Neural progenitor cell (in vitro differentiated cells): ENCODE measurements around the gene IQSEC1. TPM values are rescaled to one million over a fixed set of nuclear protein-coding genes. Genes with fewer than 3 reads are reported as not detected.

Experiments used
- DNase-seq: peaks from one replicate; pipeline ENCODE4 v3.0.0-alpha.2; 2016; ENCODE audit warnings: low spot score
- H2AFZ ChIP-seq: fragments of 200-600 bp; sonication (generic); replicated peaks from 2 replicates; pipeline ENCODE4 v1.6.1; 2016; ENCODE audit warnings: antibody characterized with exemption
- H3F3A ChIP-seq: fragments of 200-600 bp; sonication (generic); 2 replicates; pipeline ENCODE4 v1.6.1; 2016; ENCODE audit warnings: antibody characterized with exemption, low read depth
- H3K27ac ChIP-seq: fragments of 200-600 bp; sonication (generic); 2 replicates; pipeline ENCODE4 v1.5.1; 2016; ENCODE audit warnings: mild to moderate bottlenecking
- H3K27me3 ChIP-seq: fragments of 200-600 bp; sonication (generic); 2 replicates; pipeline ENCODE4 v1.6.1; 2016; ENCODE audit warnings: mild to moderate bottlenecking, moderate library complexity
- H3K36me3 ChIP-seq: fragments of 200-600 bp; sonication (generic); 2 replicates; pipeline ENCODE4 v1.5.1; 2016
- H3K4me1 ChIP-seq: fragments of 200-600 bp; sonication (generic); 2 replicates; pipeline ENCODE4 v1.6.1; 2016; ENCODE audit warnings: mixed run types
- H3K4me2 ChIP-seq: fragments of 200-600 bp; sonication (generic); 2 replicates; pipeline ENCODE4 v1.6.1; 2016
- H3K4me3 ChIP-seq: fragments of 200-600 bp; sonication (generic); 2 replicates; pipeline ENCODE4 v1.5.1; 2016
- H3K79me2 ChIP-seq: fragments of 200-600 bp; sonication (generic); 2 replicates; pipeline ENCODE4 v1.6.1; 2016; ENCODE audit warnings: low read depth
- H3K9ac ChIP-seq: fragments of 200-600 bp; sonication (generic); 2 replicates; pipeline ENCODE4 v1.6.1; 2016
- H3K9me3 ChIP-seq: fragments of 200-600 bp; sonication (generic); 2 replicates; pipeline ENCODE4 v1.5.1; 2016; ENCODE audit warnings: low read depth
- H4K20me1 ChIP-seq: fragments of 200-600 bp; sonication (generic); 2 replicates; pipeline ENCODE4 v1.6.1; 2016; ENCODE audit warnings: low read depth
- H3K27ac Mint-ChIP-seq: 3 replicates; pipeline ENCODE4 v1.8.0; 2021; ENCODE audit warnings: mixed read lengths
- H3K27me3 Mint-ChIP-seq: 2 replicates; pipeline ENCODE4 v1.8.0; 2022; ENCODE audit warnings: low read depth, mild to moderate bottlenecking, inconsistent platforms, moderate library complexity, mixed read lengths; ENCODE audit not compliant: insufficient read depth
- H3K36me3 Mint-ChIP-seq: 3 replicates; pipeline ENCODE4 v1.8.0; 2021; ENCODE audit warnings: mixed read lengths
- H3K4me1 Mint-ChIP-seq: 3 replicates; pipeline ENCODE4 v1.8.0; 2021; ENCODE audit warnings: mixed read lengths
- H3K4me3 Mint-ChIP-seq: 3 replicates; pipeline ENCODE4 v1.8.0; 2021; ENCODE audit warnings: mild to moderate bottlenecking, moderate library complexity, mixed read lengths
- H3K9me3 Mint-ChIP-seq: 3 replicates; pipeline ENCODE4 v1.8.0; 2020; ENCODE audit warnings: mixed read lengths
- EZH2 ChIP-seq: fragments of 200-600 bp; sonication (generic); IDR thresholded peaks from 2 replicates; pipeline ENCODE4 v1.6.1; 2017; ENCODE audit warnings: antibody characterized with exemption, mild to moderate bottlenecking, moderate library complexity
- EZH2phosphoT487 ChIP-seq: fragments of 200-600 bp; sonication (generic); IDR thresholded peaks from 2 replicates; pipeline ENCODE4 v1.6.1; 2017; ENCODE audit warnings: antibody characterized with exemption
- total RNA-seq: library from RNA; depleted of rRNA; stranded (reverse); fragments of >200 nt; gene quantifications from 2 replicates; pipeline ENCODE4 v1.2.3, GENCODE V29; 2015; ENCODE audit warnings: low replicate concordance
- TF ChIP-seq, protein P1 (sequence below): fragments of 200-600 bp; sonication (generic); IDR thresholded peaks from 2 replicates; pipeline ENCODE4 v1.5.1; 2017; ENCODE audit warnings: antibody characterized with exemption, mild to moderate bottlenecking

Gene IQSEC1
- total RNA-seq, 1 donor from 2014 or later: 8.9 TPM

DNA sequence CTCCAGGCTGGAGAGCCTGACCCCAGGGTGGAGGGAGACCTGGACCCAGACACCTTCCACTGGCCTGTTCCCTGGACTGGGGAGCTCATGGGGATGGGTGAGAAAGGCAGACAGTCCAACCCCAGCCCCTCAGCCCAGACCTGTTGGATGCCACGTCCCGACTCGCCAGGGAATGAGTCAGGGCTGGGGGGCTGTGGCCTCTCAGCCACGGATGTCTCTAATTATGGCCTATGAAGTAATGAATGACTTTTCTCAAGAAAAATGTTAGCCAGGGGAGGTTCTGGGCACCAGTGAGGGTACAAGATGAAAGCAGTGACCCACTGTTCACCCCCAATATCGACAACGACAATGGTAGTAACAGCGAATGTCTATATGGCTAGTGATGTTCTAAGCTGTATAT lies 124.9 kb downstream of the IQSEC1 start:
- Histone ChIP-seq H3K79me2 (peaks cover 9% of the 10 kb centered on the region), H3K36me3 (no peaks in the 10 kb centered on the region), H3F3A (peaks cover 13% of the 10 kb centered on the region), H3K9me3 (no peaks in the 10 kb centered on the region), H3K27ac (no peak overlapping the region), H3K4me2 (no peak overlapping the region), H2AFZ (no peak overlapping the region), H4K20me1 (peaks cover 92% of the 10 kb centered on the region), H3K9ac (no peak overlapping the region), H3K4me1 (peaks cover 29% of the 10 kb centered on the region), H3K4me3 (no peak overlapping the region), H3K27me3 (no peaks in the 10 kb centered on the region)
- Mint-ChIP-seq H3K27me3 (peaks cover 2% of the 10 kb centered on the region), H3K27ac (no peak overlapping the region), H3K4me3 (no peak overlapping the region), H3K9me3 (no peaks in the 10 kb centered on the region), H3K4me1 (peaks cover 35% of the 10 kb centered on the region), H3K36me3 (no peaks in the 10 kb centered on the region)
- TF ChIP-seq, protein P1, sequence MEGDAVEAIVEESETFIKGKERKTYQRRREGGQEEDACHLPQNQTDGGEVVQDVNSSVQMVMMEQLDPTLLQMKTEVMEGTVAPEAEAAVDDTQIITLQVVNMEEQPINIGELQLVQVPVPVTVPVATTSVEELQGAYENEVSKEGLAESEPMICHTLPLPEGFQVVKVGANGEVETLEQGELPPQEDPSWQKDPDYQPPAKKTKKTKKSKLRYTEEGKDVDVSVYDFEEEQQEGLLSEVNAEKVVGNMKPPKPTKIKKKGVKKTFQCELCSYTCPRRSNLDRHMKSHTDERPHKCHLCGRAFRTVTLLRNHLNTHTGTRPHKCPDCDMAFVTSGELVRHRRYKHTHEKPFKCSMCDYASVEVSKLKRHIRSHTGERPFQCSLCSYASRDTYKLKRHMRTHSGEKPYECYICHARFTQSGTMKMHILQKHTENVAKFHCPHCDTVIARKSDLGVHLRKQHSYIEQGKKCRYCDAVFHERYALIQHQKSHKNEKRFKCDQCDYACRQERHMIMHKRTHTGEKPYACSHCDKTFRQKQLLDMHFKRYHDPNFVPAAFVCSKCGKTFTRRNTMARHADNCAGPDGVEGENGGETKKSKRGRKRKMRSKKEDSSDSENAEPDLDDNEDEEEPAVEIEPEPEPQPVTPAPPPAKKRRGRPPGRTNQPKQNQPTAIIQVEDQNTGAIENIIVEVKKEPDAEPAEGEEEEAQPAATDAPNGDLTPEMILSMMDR: no peak
- TF ChIP-seq EZH2phosphoT487: no peak
- TF ChIP-seq EZH2: no peak
- no peak for DNase-seq

DNA sequence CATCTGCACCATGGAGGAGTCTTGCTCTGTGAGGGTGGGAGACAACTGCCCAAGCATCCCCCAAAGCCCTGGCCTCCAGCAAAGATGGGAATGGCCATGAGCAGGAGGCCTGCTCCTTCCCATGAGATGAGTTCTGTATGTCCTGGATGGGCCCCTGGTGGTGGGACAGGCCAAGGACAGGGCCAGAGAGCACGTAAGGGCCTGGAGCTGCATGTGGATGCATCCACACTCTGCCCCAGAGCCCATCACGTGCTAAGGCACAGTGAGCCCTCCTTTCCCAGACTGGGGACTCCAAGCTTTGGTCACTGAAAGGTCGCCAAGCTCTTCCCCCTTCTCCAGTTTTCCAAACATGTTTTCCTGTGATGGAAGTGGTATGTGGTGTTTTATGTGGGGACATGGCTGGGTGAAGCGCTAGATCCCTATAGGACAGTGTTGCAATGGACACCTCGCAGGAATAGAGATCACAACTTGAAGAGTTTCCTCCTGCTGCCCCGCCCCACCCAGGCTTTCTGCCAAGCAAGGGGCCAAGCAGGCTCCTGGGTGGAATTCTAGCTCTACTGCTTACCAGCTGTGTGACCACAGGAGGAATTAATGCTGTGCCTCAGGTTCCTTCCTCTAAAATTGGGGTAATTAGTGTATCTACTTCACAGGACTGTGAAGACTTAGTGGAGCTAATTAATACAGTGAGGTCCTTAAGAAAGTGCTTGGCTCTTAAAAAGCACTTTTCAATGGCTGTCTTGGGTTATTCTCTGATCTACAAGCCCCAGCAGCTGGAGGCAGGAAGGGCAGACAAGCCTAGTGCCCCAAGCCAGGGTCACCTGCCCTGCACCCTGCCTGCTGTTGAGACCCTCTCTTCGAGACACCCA lies 125.5 kb downstream of the IQSEC1 start:
- Histone ChIP-seq H3K9me3 (no peaks in the 10 kb centered on the region), H4K20me1 (peaks cover 90% of the 10 kb centered on the region)
- TF ChIP-seq, protein P1: peak; percentile 18
- no peak for TF ChIP-seq EZH2phosphoT487
- TF ChIP-seq EZH2: no peak

DNA sequence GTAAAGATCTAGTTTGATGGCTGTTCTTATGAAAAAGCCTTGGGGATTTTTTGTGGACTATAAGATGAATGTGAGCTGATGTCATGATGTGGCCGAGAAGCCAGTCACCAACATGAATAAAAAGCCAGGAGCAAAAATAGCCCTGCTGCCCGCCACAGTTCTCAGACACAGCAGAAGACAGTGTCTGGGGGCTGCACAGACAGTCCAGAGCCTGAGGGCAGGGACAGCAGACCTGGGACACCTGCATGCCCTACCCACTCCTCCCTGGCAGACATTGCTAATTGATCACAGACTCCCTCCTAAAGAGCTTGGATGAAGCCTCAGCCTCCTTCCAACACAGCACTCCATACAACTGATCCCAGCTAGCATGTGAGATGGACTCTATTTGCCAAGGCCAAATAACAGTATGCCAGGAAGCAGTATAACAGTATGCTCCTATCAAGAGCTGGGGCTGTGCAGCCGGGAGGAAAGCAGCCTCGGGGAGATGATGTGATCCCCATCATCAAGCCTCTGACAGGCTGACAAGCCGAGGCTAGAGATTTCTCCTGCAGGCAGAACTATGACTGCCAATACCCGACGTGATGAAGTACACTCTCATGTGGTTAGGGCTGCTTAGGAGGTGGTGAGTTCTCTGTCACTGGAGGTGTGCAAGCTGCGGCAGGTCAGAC lies 126.4 kb downstream of the IQSEC1 start:
- no peak for TF ChIP-seq EZH2phosphoT487
- TF ChIP-seq EZH2: no peak
- TF ChIP-seq, protein P1: no peak
- Histone ChIP-seq H4K20me1 (peaks cover 82% of the 10 kb centered on the region), H3K27me3 (no peaks in the 10 kb centered on the region), H3F3A (peaks cover 13% of the 10 kb centered on the region), H3K36me3 (no peaks in the 10 kb centered on the region), H3K4me3 (no peak overlapping the region), H3K9ac (no peak overlapping the region), H3K79me2 (peaks cover 17% of the 10 kb centered on the region), H3K27ac (no peak overlapping the region), H3K9me3 (no peaks in the 10 kb centered on the region), H3K4me2 (no peak overlapping the region), H2AFZ (no peak overlapping the region), H3K4me1 (peaks cover 31% of the 10 kb centered on the region)
- H3K27ac Mint-ChIP-seq: no peak overlapping the region
- no peak for DNase-seq
- no peaks in the 10 kb centered on the region for H3K9me3 Mint-ChIP-seq
- H3K4me3 Mint-ChIP-seq: no peak overlapping the region
- peaks cover 30% of the 10 kb centered on the region for H3K4me1 Mint-ChIP-seq
- H3K27me3 Mint-ChIP-seq: peaks cover 2% of the 10 kb centered on the region
- peaks cover 2% of the 10 kb centered on the region for H3K36me3 Mint-ChIP-seq

More for the DNA sequence above, 125.5 kb downstream of the IQSEC1 start:
- Histone ChIP-seq H3K79me2 (peaks cover 16% of the 10 kb centered on the region), H3K9ac (no peak overlapping the region), H3K4me2 (no peak overlapping the region), H3K4me3 (no peak overlapping the region), H3K27ac (no peak overlapping the region), H2AFZ (no peak overlapping the region), H3K27me3 (no peaks in the 10 kb centered on the region), H3K4me1 (peaks cover 31% of the 10 kb centered on the region), H3K36me3 (no peaks in the 10 kb centered on the region), H3F3A (peaks cover 13% of the 10 kb centered on the region)
- Mint-ChIP-seq H3K36me3 (no peaks in the 10 kb centered on the region), H3K4me3 (no peak overlapping the region), H3K27ac (no peak overlapping the region), H3K4me1 (peaks cover 33% of the 10 kb centered on the region), H3K27me3 (peaks cover 2% of the 10 kb centered on the region), H3K9me3 (no peaks in the 10 kb centered on the region)
- no peak for DNase-seq
